HG03064 (cell line): Measurements from ENCODE around the gene ARHGAP19.
"Not testable (repeated sequence)": the region's sequence is repeated elsewhere in the genome, so short reads cannot be mapped to it uniquely, and the experiment has no call there.

Source experiments
- ATAC-seq: cut with Tn5 transposase; IDR thresholded peaks from one replicate; pipeline ENCODE4 v1.9.1; 2021; ENCODE audit warnings: low read depth; ENCODE audit not compliant: unreplicated experiment

ARHGAP19 gene

DNA sequence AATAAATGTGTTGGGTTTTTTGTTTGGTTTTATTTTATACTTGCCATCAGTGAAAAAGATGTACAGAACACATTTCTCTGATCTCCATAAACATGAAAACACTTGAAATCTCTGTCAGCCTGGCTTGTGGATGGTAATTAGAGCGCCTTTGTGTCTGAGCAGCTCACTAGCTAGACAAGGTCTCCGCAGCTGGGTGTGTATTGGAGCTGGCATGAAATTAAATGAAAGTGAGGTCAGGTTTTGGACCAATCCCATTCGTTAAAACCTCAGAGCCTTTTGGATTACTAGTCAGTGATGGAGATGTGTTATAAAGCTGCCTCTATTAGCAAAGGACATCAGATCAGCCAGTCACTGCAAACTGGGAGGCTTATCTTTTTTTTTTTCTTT, 29.4 kb upstream of the ARHGAP19 start:
- no peak for ATAC-seq

DNA sequence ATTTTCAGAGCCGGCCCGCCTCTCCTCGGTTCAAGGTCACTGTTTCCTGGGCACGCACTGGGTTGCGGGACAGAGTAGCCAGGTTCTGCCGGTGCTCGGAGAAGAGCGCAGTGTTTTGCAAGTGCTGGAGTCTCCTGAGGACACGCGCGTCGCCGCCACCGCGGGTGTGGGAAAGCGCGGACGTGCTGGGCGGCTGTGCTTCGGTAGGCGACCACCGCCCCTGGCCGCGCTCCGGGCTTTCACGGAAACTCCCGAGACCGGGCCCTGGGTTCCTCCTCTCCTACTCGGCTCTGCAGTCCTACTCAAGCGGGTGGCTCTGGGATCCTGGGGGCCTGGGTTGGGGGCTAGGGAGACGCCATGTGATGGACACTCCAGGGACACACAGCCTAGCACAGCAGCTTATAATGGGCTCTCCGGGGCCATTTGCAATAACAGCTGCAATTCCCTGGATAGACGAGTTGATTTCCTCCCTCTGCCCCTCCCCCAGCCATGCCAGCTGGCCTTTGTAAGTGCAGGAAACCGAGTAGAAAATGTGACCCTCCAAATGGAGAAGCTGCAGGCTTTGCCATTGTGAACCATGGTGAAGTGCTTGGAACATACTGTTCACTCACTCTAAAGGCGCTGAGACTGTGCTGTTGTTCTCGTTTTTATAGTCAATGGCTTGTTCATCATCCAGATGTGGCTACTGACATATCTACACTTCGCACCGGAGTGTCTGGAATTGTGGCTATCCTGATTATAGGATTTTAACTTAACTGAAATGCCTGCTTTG, 28.8 kb upstream of the ARHGAP19 start:
- no peak for ATAC-seq

DNA sequence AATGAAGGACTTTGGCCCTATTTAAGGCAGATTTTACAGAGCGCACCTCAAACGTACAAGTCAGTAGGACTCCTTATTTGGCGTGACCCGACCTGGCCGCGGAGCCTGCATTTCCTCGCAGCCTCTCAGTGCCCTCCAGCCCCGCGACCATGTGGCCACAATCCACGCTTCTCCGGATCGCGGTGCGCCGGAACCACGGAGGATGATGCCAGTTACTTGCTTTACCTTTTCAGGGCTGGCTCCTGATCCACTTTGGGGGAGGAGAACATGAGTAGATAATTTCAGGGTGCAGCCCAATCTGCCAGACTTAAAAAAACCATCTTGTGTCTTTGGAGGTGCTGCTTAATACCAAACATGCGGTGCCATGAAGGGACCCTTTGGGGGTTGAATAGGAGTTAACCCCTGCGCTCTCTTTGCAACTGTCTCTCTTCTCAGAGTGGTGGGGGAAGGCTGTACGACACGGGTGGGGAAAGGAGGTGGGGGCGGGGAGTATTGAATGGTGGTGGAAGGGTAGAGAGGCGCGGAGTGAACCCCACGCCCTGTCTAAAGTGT, 28.1 kb upstream of the ARHGAP19 start:
- ATAC-seq, result no peak

- ATAC-seq, result peak; percentile 24
These were observed 27.4 kb upstream of the ARHGAP19 start for GRCh38 chr10:97319671-97320479.

GRCh38 chr10:97318772-97319651, 26.6 kb upstream of the ARHGAP19 start, which contains the start of gene FRAT1:
Gene FRAT1 (plus strand): TSS chr10:97319271. CDS start chr10:97319454, 183 bp downstream.
- ATAC-seq, result peak; percentile 75

DNA sequence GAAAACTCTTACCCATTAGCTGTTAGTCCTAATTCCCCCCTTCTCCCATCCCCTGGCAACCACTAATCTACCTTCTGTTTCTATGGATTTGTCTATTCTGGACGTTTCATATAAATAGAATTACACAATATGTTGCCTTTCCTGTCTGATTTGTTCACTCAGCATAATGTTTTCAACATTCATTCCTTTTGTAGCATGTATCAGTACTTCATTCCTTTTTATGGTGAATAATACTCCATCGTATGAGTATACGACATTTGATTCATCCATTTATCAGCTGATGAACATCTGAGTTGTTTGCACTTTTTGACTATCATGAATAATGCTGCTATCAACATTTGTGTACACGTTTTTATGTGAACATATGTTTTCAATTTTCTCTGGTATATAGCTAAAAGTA, 22.2 kb upstream of the ARHGAP19 start:
- ATAC-seq, result no peak

DNA sequence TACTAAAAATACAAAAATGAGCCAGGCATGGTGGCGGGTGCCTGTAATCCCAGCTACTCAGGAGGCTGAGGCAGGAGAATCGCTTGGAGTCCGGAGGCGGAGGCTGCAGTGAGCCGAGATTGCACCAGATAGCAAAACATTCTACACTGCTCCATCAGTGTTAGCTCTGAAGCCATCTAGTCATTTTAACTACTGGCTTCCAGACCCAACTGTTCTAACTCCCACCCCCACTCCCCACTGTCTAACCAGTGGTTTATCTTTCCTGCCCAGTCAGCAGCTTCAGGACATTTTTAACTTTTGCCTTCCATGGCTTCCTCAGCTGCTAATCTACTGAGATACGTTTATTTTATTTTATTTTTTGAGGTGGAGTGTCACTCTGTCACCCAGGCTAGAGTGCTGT, 20.5 kb upstream of the ARHGAP19 start:
- ATAC-seq, result no peak

GRCh38 chr10:97311111-97311626, 18.7 kb upstream of the ARHGAP19 start:
- ATAC-seq, result no peak

- ATAC-seq, result no peak
These were observed 15.7 kb upstream of the ARHGAP19 start for GRCh38 chr10:97307866-97308780.

DNA sequence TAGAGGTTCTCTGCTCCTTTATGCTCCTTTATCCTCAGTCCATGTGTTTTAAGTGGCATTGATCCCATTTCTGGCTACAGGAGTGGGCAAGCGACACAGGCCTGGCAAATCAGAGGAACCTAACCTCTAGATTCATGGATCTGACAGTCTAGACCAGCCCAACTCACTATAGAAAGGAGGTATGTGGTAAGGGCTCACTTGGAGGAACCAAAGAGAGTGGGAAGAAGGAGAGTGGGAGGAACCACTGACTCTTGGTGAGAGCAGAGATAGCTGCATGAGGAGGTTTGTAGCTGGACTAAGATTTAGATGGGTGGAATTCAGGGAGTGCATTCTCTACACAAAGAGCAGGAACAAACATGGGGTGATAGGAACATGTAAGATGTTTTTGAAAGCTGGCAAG, 15.0 kb upstream of the ARHGAP19 start:
- ATAC-seq, result no peak

DNA sequence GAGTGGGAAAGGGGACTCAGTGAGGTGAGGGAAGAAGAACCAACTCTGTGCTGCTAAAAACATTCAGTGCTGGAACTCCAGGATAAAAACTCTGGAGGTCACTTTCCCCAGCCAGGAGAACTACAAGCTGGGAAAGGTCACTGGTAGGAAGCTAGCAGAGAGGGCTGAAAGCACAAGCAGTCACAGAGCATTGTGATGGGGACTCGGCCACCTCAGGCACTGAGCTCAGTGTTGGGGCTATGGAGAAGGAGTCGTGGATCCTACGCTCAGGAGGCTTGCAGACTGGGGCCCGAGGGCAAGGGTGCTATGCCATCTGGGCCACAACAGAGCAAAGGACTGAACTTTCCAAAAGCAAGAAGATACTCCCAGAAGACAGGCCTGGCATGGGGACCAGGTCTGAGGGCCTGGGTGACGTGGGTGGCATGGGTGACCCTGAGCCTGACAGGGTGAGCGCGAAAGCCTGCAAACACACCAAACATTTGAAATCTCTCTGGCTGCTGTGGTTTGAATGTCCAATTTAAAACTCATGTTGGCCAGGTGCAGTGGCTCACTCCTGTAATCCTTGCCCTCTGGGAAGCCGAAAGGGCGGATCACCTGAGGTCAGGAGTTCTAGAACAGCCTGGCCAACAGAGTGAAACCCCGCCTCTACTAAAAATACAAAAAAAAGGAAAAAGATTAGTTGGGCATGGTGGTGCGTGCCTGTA, 9.8 kb upstream of the ARHGAP19 start:
- no peak for ATAC-seq

DNA sequence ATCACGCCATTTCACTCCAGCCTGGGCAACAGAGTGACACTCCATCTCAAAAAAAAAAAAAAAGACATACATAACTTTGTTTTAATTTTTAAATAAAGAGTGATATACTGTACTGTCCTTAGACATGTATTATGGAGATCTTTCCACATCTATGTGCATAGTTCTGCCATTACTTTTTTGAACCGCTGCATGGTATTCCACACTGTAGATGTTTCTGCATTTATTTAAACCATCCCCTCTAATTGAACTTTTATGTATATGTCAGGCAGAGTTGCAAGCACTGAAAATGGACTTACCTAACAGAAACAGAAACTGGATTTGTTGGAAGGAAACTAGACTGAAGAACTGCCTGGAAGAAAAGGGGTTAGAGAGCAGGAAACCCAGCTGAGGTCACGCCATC, 8.5 kb upstream of the ARHGAP19 start:
- ATAC-seq, result no peak

DNA sequence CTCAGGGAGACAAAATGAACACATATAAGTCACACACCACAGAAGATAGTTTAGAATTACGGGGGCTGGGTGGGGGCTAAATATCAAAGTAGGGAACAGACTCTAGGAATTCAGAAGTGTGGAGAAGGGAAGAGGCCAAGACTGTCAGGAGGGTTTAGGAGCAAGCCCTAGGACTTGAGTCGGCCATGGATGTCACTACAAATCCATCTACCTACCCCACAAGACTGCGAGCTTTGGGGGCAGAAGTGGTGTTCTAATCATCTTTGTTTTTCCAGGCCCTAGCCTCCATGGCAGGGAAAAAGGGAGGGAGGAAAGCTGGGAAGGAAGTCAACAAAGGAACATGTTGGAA, 5.8 kb upstream of the ARHGAP19 start:
- no peak for ATAC-seq

DNA sequence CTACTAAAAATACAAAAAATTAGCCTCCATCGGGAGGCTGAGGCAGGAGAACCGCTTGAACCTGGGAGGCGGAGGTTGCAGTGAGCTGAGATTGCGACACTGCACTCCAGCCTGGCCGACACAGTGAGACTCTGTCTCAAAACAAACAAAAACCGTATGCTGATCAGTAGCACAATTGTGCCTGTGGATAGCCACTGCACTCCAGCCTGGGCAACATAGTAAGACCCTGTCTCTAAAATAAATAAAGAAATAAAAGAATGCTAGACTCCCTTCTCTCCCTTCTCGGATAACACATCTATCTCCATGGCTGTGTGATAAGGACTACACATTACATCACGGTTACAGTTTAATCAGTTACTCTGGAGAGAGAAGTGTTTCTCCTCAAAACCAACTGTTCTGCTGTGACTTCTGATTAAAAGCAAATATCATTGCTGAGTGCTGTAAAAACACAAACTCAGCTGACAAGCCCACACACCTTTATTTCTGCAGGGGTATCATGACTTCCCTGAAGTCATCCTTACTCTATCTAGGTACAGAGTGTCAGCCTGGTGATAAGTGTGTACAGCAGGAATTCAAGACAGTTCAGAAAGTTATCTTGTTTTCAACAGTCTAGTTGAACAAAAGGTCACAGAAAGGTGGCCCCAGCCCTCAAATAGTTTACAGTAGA, 5.3 kb upstream of the ARHGAP19 start:
- no peak for ATAC-seq

- no peak for ATAC-seq
These were observed 393 bp upstream of the ARHGAP19 start for GRCh38 chr10:97292862-97293198.

GRCh38 chr10:97291357-97292096, 910 bp downstream of the ARHGAP19 start:
- no peak for ATAC-seq

DNA sequence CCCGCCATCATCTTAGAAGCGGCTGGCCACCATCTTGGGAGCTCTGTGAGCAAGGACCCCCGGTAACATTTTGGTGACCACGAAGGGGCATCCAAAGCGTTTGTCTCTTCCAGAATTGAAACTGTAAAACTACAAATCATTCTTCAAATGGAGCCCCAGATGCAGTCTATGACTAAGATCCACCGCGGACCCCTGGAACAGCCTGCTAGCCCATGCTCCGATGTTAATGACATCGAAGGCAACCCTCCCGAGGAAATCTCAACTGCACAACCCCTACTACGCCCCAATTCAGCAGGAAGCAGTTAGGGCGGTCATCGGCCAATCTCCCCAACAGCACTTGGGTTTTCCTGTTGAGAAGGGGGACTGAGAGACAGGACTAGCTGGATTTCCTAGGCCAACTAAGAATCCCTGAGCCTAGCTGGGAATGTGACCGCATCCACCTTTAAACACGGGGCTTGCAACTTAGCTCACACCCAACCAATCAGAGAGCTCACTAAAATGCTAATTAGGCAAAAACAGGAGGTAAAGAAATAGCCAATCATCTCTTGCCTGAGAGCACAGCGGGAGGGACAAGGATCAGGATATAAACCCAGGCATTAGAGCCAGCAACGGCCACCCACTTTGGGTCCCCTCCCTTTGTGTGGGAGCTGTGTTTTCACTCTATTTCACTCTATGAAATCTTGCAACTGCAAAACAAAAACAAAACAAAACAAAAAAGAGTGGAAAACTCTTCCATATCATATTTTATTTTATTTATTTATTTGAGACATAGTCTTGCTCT, 1.7 kb downstream of the ARHGAP19 start:
- not testable (repeated sequence) for ATAC-seq
